K562 (cell line): Measurements from ENCODE around the gene SREBF1. TPM values are rescaled to one million over a fixed set of nuclear protein-coding genes. Genes with fewer than 3 reads are reported as not detected.
A peak's percentile ranks its signal among the peaks of the same experiment; 100 is the strongest.

Source experiments
- ATAC-seq: fragments of 200-7000 bp; cut with Tn5 transposase; 3 replicates; pipeline ENCODE4 v1.9.1; 2020; ENCODE audit warnings: moderate library complexity
- BruUV-seq: library from RNA; stranded (reverse); fragments of 400-500 nt; replicated peaks from 2 replicates; lab custom pipeline; 2021; lab: Mats Ljungman, UMichigan
- CTCF ChIA-PET: fragments of 300-600 bp; formaldehyde crosslinking; extraction: SDS; loops from one replicate; lab custom pipeline; 2021; ENCODE audit warnings: low intra/inter-chr PET ratio; lab: Yijun Ruan, JAX
- POLR2A ChIA-PET: fragments of 300-600, 350-650 bp; sonication (Branson Sonifier 250); formaldehyde crosslinking; extraction: SDS; loops from one replicate; lab custom pipeline; 2021; ENCODE audit warnings: antibody characterized with exemption, inconsistent platforms; lab: Yijun Ruan, JAX
- DNase-seq, 4 experiments: peaks; one replicate each; pipeline versions ENCODE4 v3.0.0 to v3.0.0-alpha.2; 2011 to 2018; ENCODE audit warnings: low spot score in 3 of 4, mixed read lengths in 3 of 4; ENCODE audit errors: extremely low read depth in 1 of 4
- FAIRE-seq: peaks from 2 replicates; lab custom pipeline; 2011; peaks lifted over from hg19 to GRCh38; lab: Jason Lieb, UNC
- H2AFZ ChIP-seq: 2 replicates; pipeline ENCODE4 v1.6.0; 2011; ENCODE audit warnings: low read depth, low read length, control low read depth, inconsistent platforms
- H3K27ac ChIP-seq: fragments of 200-600 bp; 3 replicates; pipeline ENCODE4 v1.8.0; 2011; ENCODE audit warnings: low read depth, mild to moderate bottlenecking, control low read depth, inconsistent platforms, low read length, moderate library complexity, mixed read lengths; ENCODE audit errors: extremely low read depth
- H3K27me3 ChIP-seq, 2 experiments: fragments of 300-600 bp in 1 of 2; 2 replicates in 1 of 2; 3 replicates in 1 of 2; pipeline versions ENCODE4 v1.6.0 to v1.8.0; 2011; ENCODE audit warnings: inconsistent platforms in 2 of 2, low read length in 2 of 2, mild to moderate bottlenecking in 1 of 2, mixed read lengths in 1 of 2, moderate library complexity in 1 of 2; ENCODE audit not compliant: control insufficient read depth in 2 of 2, insufficient read depth in 2 of 2
- H3K36me3 ChIP-seq: fragments of 300-600 bp; 3 replicates; pipeline ENCODE4 v1.8.0; 2011; ENCODE audit warnings: mild to moderate bottlenecking, low read length, inconsistent platforms; ENCODE audit not compliant: control insufficient read depth, insufficient read depth
- H3K4me1 ChIP-seq, 2 experiments: fragments of 200-600 bp in 1 of 2; replicated peaks in 1 of 2; 2 replicates in 1 of 2; 3 replicates in 1 of 2; pipeline versions ENCODE4 v1.5.1 to v1.8.0; 2011; ENCODE audit warnings: inconsistent platforms in 2 of 2, low read length in 2 of 2, mild to moderate bottlenecking in 1 of 2, mixed read lengths in 1 of 2, moderate library complexity in 1 of 2; ENCODE audit not compliant: control insufficient read depth in 2 of 2, insufficient read depth in 2 of 2
- H3K4me2 ChIP-seq: 2 replicates; pipeline ENCODE4 v1.6.1; 2011; ENCODE audit warnings: low read length, control low read depth, inconsistent platforms, mixed read lengths; ENCODE audit not compliant: insufficient read depth
- H3K4me3 ChIP-seq: fragments of 200-600 bp; sonication (generic), shearing (Covaris generic); 2 replicates; pipeline ENCODE4 v1.5.1; 2016; ENCODE audit warnings: control low read depth, inconsistent platforms
- H3K79me2 ChIP-seq: fragments of 200-600 bp; 3 replicates; pipeline ENCODE4 v1.8.0; 2011; ENCODE audit warnings: low read length, inconsistent platforms; ENCODE audit not compliant: control insufficient read depth, insufficient read depth
- H3K9ac ChIP-seq, 2 experiments: 2 replicates each; pipeline versions ENCODE4 v1.6.0 to v1.6.1; 2011; ENCODE audit warnings: low read depth in 2 of 2, low read length in 2 of 2, control low read depth in 1 of 2, inconsistent platforms in 1 of 2, mild to moderate bottlenecking in 1 of 2, mixed read lengths in 1 of 2; ENCODE audit not compliant: insufficient read depth in 1 of 2
- H3K9me1 ChIP-seq: one replicate; pipeline ENCODE4 v1.6.0; 2011; ENCODE audit warnings: inconsistent platforms, mild to moderate bottlenecking, low read length, moderate library complexity; ENCODE audit not compliant: control insufficient read depth, insufficient read depth
- H3K9me3 ChIP-seq: replicated peaks from 2 replicates; pipeline ENCODE4 v1.5.1; 2011; ENCODE audit warnings: low read depth, low read length, inconsistent platforms; ENCODE audit not compliant: control insufficient read depth, insufficient read depth
- H4K20me1 ChIP-seq: replicated peaks from 2 replicates; pipeline ENCODE4 v1.6.1; 2011; ENCODE audit warnings: low read length, inconsistent platforms, mixed read lengths; ENCODE audit not compliant: control insufficient read depth, insufficient read depth
- AFF4 ChIP-seq: sonication (generic); formaldehyde crosslinking; IDR thresholded peaks from 2 replicates; pipeline ENCODE4 v1.8.0; 2023; ENCODE audit warnings: mild to moderate bottlenecking, missing genetic modification reagents
- CEBPG ChIP-seq, 3 experiments: fragments of 200-800 bp in 1 of 3; sonication (Bioruptor generic) in 1 of 3; sonication (generic) in 1 of 3; formaldehyde crosslinking in 1 of 3; IDR thresholded peaks in 2 of 3; conservative IDR thresholded peaks in 1 of 3; 2 replicates each; pipeline versions ENCODE4 v1.6.1 to v1.8.0; 2016 to 2022; ENCODE audit warnings: missing compliant biosample characterization in 2 of 3, missing genetic modification characterization in 2 of 3, mild to moderate bottlenecking in 1 of 3, missing genetic modification reagents in 1 of 3
- NR1H2 ChIP-seq: sonication (generic); formaldehyde crosslinking; IDR thresholded peaks from 2 replicates; pipeline ENCODE4 v1.4.0; 2020; ENCODE audit warnings: mild to moderate bottlenecking, missing genetic modification reagents
- RBM39 ChIP-seq: fragments of 200-400 bp; formaldehyde crosslinking; optimal IDR thresholded peaks from 2 replicates; pipeline ENCODE3; 2018; ENCODE audit warnings: low read depth, low read length
- SRSF9 ChIP-seq: fragments of 200-400 bp; formaldehyde crosslinking; IDR thresholded peaks from 2 replicates; pipeline ENCODE4 v1.6.1; 2017; ENCODE audit warnings: low read depth, low read length, borderline replicate concordance
- ZNF239 ChIP-seq: fragments of 250-450 bp; sonication (Bioruptor Pico); IDR thresholded peaks from 2 replicates; pipeline ENCODE4 v1.4.0; 2020; ENCODE audit warnings: mild to moderate bottlenecking
- ZNF655 ChIP-seq: fragments of 250-450 bp; sonication (Bioruptor Pico); IDR thresholded peaks from 2 replicates; pipeline ENCODE4 v1.5.0; 2021
- WGBS: fragments of 100-300 bp; shearing (Covaris generic); methylation state at CpG from one replicate; pipeline ENCODE4 v1.1.6; 2016; ENCODE audit warnings: low coverage, mixed read lengths; ENCODE audit not compliant: insufficient coverage; ENCODE audit errors: missing lambda C conversion rate; 5-methylcytosine and 5-hydroxymethylcytosine counted together
- in situ Hi-C: fragments of 300-500 bp; cut with MboI; formaldehyde crosslinking; loops from 4 replicates; pipeline ENCODE4 v1.15.0; 2018; ENCODE audit warnings: inconsistent platforms, mixed read lengths
- intact Hi-C: fragments of 100-400 bp; cut with micrococcal nuclease; formaldehyde crosslinking; loops from 2 replicates; pipeline ENCODE4 v1.14.2; 2022
- polyA plus RNA-seq, 8 experiments: library from polyadenylated mRNA; depleted of rRNA in 4 of 8; stranded (reverse) in 5 of 8; unstranded in 3 of 8; fragments of >200 nt; fragmentation: Nextera tagmentation in 2 of 8; fragmentation: Illumina TruSeq in 1 of 8; extraction: Ambion mirVana in 2 of 8; extraction: Trizol in 1 of 8; gene quantifications; 2 replicates each; pipeline versions ENCODE4 v1.2.1 to v1.2.3, GENCODE V29; 2011 to 2014; ENCODE audit warnings: inconsistent platforms in 1 of 8, missing spikeins in 1 of 8
- total RNA-seq, 7 experiments: library from RNA; depleted of rRNA in 6 of 7; stranded (reverse); fragments of >200 nt in 6 of 7; fragmentation: Illumina TruSeq in 2 of 7; extraction: Trizol in 2 of 7; gene quantifications; 2 replicates each; pipeline versions ENCODE4 v1.2.1 to v1.2.3, GENCODE V29; 2011 to 2021; ENCODE audit warnings: low replicate concordance in 1 of 7

Gene SREBF1
- total and polyA plus RNA-seq, 9 of the 15 experiments (the other 6 are each of a cell fraction or from before 2014, with no cell fraction given), result 1.6 to 169 (median 69.4) TPM

GRCh38 chr17:17857496-17857895 is 20.7 kb upstream of the SREBF1 start (continued):
- no peak for TF ChIP-seq ZNF655 (CRISPR knock-in tag)
- TF ChIP-seq ZNF239 (CRISPR knock-in tag), result no peak
- TF ChIP-seq NR1H2 (CRISPR knock-in tag), result no peak
- no peak for TF ChIP-seq AFF4 (CRISPR knock-in tag)
- no peak for TF ChIP-seq RBM39
- TF ChIP-seq, all 486 proteins: peak for 0

- Histone ChIP-seq H3K36me3 (no peaks in the 10 kb centered on the region), H3K4me3 (no peak overlapping the region), H3K4me2 (no peak overlapping the region), H3K79me2 (no peaks in the 10 kb centered on the region), H3K9ac (peak overlapping the region in 1 of 2 experiments; percentile 70; a peak in 1 of 4 replicates), H2AFZ (no peak overlapping the region), H3K9me3 (no peaks in the 10 kb centered on the region), H4K20me1 (no peaks in the 10 kb centered on the region), H3K27ac (no peak overlapping the region), H3K4me1 (peaks cover 10 to 15% of the 10 kb centered on the region in 2 experiments), H3K9me1 (no peaks in the 10 kb centered on the region), H3K27me3 (no peaks in the 10 kb centered on the region)
- in situ Hi-C loops, result loop anchor here (5.0 kb wide), 1 partner anchor 39 kb away; no protein-coding TSS in a partner anchor
- BruUV-seq, result no TSS peak
- no peak for DNase-seq
- CTCF ChIA-PET, result no interaction called here
- TF ChIP-seq SRSF9, result no peak
- TF ChIP-seq CEBPG (CRISPR knock-in tag; IDR thresholded peaks at IDR 0.05), result 0 out of 2 replicates have a peak, but pooled peaks have one; percentile 10
- no peak for TF ChIP-seq CEBPG (tag; conservative IDR thresholded peaks at IDR 0.05 in 1 of 2, IDR thresholded peaks at IDR 0.05 in 1 of 2)
- FAIRE-seq, result no peak
- POLR2A ChIA-PET, result interaction anchor here (1.0 kb wide), 1 partner anchor 18 kb away, joined by 4 read pairs; no protein-coding TSS in a partner anchor
- ATAC-seq, result peak; percentile 52
- intact Hi-C loops, result no loop called here
- 65% methylated on average over 2 of the region's 2 CpGs for WGBS
Measured at GRCh38 chr17:17856386-17856785, 19.6 kb upstream of the SREBF1 start.
